ENCODE results near the gene DMD. TPM values are rescaled to one million over a fixed set of nuclear protein-coding genes. Genes with fewer than 3 reads are reported as not detected.

The DMD gene
- total and polyA plus RNA-seq, 2 donors (not counting 1 experiment from before 2014, with no cell fraction given): 2.0 to 51.8 TPM

DNA sequence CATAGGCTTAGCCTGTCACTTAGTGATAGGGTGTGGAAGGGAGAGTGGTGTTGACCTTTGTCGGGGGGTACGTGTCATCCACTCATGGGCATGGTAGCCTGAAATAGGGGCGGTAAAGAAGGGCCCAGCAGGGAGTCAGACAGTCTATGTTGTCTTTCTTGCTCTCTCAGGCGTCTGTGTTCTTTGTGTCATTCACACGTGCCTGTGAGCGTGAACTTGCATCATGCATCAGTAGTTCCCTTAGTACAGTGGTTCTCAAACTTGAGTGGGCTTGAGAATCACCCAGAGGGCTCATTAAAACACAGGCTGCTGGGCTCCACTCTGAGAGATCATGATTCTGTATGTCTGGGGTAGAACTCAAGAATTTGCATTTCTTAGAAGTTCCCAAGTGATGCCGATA lies 1688.6 kb downstream of the DMD start:
- Histone ChIP-seq H2AFZ (ENCODE audit: insufficient read depth, low read depth, low read length, poor library complexity, severe bottlenecking) (no peak overlapping the region), H3K4me3 (ENCODE audit: control extremely low read depth in 1 of 5, extremely low read depth in 1 of 5, insufficient read depth in 1 of 5, low read depth in 2 of 5, low read length in 4 of 5) (no peak overlapping the region), H3K9me3 (ENCODE audit: control extremely low read depth in 1 of 3, control insufficient read depth in 2 of 3, insufficient read depth in 1 of 3, low read length in 2 of 3) (no peaks in the 10 kb centered on the region), H3K4me1 (ENCODE audit: control insufficient read depth in 2 of 2, insufficient read depth in 2 of 2, low read length in 2 of 2) (no peaks in the 10 kb centered on the region), H3K27ac (ENCODE audit: low read length in 2 of 2) (no peak overlapping the region), H3K4me2 (replicated peaks; ENCODE audit: low read depth, low read length, poor library complexity, severe bottlenecking) (no peak overlapping the region), H3K36me3 (replicated peaks in 1 of 2; ENCODE audit: control extremely low read depth in 1 of 2, control insufficient read depth in 1 of 2, extremely low read depth in 1 of 2, insufficient read depth in 2 of 2, low read length in 1 of 2) (no peaks in the 10 kb centered on the region), H3K9ac (ENCODE audit: low read length) (no peak overlapping the region), H4K20me1 (ENCODE audit: control insufficient read depth, insufficient read depth, low read length, poor library complexity, severe bottlenecking) (no peaks in the 10 kb centered on the region), H3K79me2 (ENCODE audit: control insufficient read depth, insufficient read depth, low read length) (no peaks in the 10 kb centered on the region), H3K27me3 (replicated peaks in 1 of 4; ENCODE audit: control extremely low read depth in 1 of 4, control insufficient read depth in 3 of 4, insufficient read depth in 4 of 4, low read length in 3 of 4) (no peaks in the 10 kb centered on the region)
- TF ChIP-seq EZH2 (IDR thresholded peaks at IDR 0.05; ENCODE audit: borderline replicate concordance, insufficient read depth, low read depth, low read length, poor library complexity, severe bottlenecking): no peak
- TF ChIP-seq, protein P1, sequence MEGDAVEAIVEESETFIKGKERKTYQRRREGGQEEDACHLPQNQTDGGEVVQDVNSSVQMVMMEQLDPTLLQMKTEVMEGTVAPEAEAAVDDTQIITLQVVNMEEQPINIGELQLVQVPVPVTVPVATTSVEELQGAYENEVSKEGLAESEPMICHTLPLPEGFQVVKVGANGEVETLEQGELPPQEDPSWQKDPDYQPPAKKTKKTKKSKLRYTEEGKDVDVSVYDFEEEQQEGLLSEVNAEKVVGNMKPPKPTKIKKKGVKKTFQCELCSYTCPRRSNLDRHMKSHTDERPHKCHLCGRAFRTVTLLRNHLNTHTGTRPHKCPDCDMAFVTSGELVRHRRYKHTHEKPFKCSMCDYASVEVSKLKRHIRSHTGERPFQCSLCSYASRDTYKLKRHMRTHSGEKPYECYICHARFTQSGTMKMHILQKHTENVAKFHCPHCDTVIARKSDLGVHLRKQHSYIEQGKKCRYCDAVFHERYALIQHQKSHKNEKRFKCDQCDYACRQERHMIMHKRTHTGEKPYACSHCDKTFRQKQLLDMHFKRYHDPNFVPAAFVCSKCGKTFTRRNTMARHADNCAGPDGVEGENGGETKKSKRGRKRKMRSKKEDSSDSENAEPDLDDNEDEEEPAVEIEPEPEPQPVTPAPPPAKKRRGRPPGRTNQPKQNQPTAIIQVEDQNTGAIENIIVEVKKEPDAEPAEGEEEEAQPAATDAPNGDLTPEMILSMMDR (IDR thresholded peaks at IDR 0.05): no peak
- no peaks in the 10 kb centered on the region for H3K4me1 Mint-ChIP-seq
- ATAC-seq (ENCODE audit: low read depth) (no peak), DNase-seq (no peak)
- H3K9me3 Mint-ChIP-seq (ENCODE audit: insufficient read depth): no peaks in the 10 kb centered on the region
- no peak overlapping the region for H3K27ac Mint-ChIP-seq
- CTCF ChIA-PET: no interaction called here
- H3K4me3 Mint-ChIP-seq: no peak overlapping the region
- H3K27me3 Mint-ChIP-seq: no peaks in the 10 kb centered on the region
- intact Hi-C loops (cut with micrococcal nuclease): no loop called here
- 80% methylated on average over 5 of the region's 7 CpGs for WGBS (ENCODE audit: insufficient coverage)
- POLR2A ChIA-PET: no interaction called here

DNA sequence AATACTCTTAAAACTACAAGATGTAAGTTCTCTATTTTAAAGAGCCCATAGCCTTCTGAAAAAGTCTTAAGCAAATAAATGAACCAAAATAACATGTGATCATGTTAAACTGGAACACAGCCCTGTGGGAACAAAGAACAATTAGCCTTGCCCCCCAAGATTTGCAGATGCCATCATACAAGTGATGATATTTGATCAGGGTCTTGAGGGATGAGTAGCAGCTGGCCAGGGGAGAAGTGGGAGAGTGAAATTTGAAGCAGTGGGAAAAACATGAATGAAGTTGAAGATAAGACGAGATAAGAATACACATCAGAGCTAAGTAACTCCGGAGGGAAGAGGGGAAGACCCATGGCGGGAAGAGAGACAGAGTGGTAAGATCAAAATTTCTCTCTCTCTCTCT lies 1689.4 kb downstream of the DMD start:
- Histone ChIP-seq H3K4me3 (ENCODE audit: control extremely low read depth in 1 of 5, extremely low read depth in 1 of 5, insufficient read depth in 1 of 5, low read depth in 2 of 5, low read length in 4 of 5) (no peak overlapping the region), H4K20me1 (ENCODE audit: control insufficient read depth, insufficient read depth, low read length, poor library complexity, severe bottlenecking) (no peaks in the 10 kb centered on the region), H3K27me3 (replicated peaks in 1 of 4; ENCODE audit: control extremely low read depth in 1 of 4, control insufficient read depth in 3 of 4, insufficient read depth in 4 of 4, low read length in 3 of 4) (no peaks in the 10 kb centered on the region), H3K4me1 (ENCODE audit: control insufficient read depth in 2 of 2, insufficient read depth in 2 of 2, low read length in 2 of 2) (no peaks in the 10 kb centered on the region), H3K27ac (ENCODE audit: low read length in 2 of 2) (no peak overlapping the region), H3K79me2 (ENCODE audit: control insufficient read depth, insufficient read depth, low read length) (no peaks in the 10 kb centered on the region), H3K36me3 (replicated peaks in 1 of 2; ENCODE audit: control extremely low read depth in 1 of 2, control insufficient read depth in 1 of 2, extremely low read depth in 1 of 2, insufficient read depth in 2 of 2, low read length in 1 of 2) (no peaks in the 10 kb centered on the region), H3K4me2 (replicated peaks; ENCODE audit: low read depth, low read length, poor library complexity, severe bottlenecking) (no peak overlapping the region), H3K9ac (ENCODE audit: low read length) (no peak overlapping the region), H2AFZ (ENCODE audit: insufficient read depth, low read depth, low read length, poor library complexity, severe bottlenecking) (no peak overlapping the region), H3K9me3 (ENCODE audit: control extremely low read depth in 1 of 3, control insufficient read depth in 2 of 3, insufficient read depth in 1 of 3, low read length in 2 of 3) (no peaks in the 10 kb centered on the region)
- intact Hi-C loops (cut with micrococcal nuclease): no loop called here
- TF ChIP-seq, protein P1 (IDR thresholded peaks at IDR 0.05): no peak
- TF ChIP-seq EZH2 (IDR thresholded peaks at IDR 0.05; ENCODE audit: borderline replicate concordance, insufficient read depth, low read depth, low read length, poor library complexity, severe bottlenecking): no peak
- WGBS (ENCODE audit: insufficient coverage): no CpG with 5 or more reads among the region's 3 CpGs
- Mint-ChIP-seq H3K4me3 (no peak overlapping the region), H3K27me3 (no peaks in the 10 kb centered on the region), H3K4me1 (no peaks in the 10 kb centered on the region), H3K9me3 (ENCODE audit: insufficient read depth) (no peaks in the 10 kb centered on the region), H3K27ac (no peak overlapping the region)
- CTCF ChIA-PET: no interaction called here
- DNase-seq (no peak), ATAC-seq (ENCODE audit: low read depth) (no peak)
- POLR2A ChIA-PET: no interaction called here
